ENCODE results near the gene ITPR1. TPM values are rescaled to one million over a fixed set of nuclear protein-coding genes. Genes with fewer than 3 reads are reported as not detected.

ITPR1 gene
- total RNA-seq, 1 experiment from 2014 or later = 11.3 TPM

DNA sequence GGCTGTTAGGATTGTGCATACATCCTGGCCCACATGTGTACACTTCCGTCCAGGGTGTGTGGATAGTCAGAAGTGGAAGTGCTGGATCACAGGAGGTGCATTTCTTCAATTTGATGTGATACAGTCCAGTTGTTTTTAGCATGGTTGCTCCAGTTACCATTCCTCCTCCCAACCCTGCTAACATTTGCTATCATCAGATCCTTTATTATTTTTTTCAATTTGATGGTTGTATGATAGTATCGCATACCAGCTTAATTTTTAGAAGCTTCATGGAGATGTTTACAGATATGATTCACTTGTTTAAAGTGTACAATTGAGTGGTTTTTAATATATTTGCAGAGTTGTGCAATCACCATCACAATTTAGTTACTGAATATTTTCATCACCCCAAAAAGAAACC, 202.7 kb downstream of the ITPR1 start:
- Histone ChIP-seq H2AFZ (no peak overlapping the region), H3K9me3 (ENCODE audit: insufficient read depth, low read depth) (no peaks in the 10 kb centered on the region; the same call in 1 of the 2 replicates), H4K20me1 (ENCODE audit: insufficient read depth) (no peaks in the 10 kb centered on the region), H3K9me2 (ENCODE audit: insufficient read depth) (no peaks in the 10 kb centered on the region), H3K27ac (no peak overlapping the region), H3K4me2 (no peak overlapping the region), H3F3A (ENCODE audit: insufficient read depth, low read depth) (no peaks in the 10 kb centered on the region), H3K27me3 (ENCODE audit: insufficient read depth, low read depth) (no peaks in the 10 kb centered on the region), H3K36me3 (ENCODE audit: low read depth) (no peaks in the 10 kb centered on the region), H3K79me2 (ENCODE audit: low read depth) (no peaks in the 10 kb centered on the region), H3K4me1 (replicated peaks; ENCODE audit: insufficient read depth) (no peaks in the 10 kb centered on the region), H3K4me3 (no peak overlapping the region)
- intact Hi-C loops (cut with micrococcal nuclease; ENCODE audit: unreplicated experiment) = no loop called here
- ChIA-PET CTCF (interaction anchor here (0.6 kb wide), 1 partner anchor 16 kb away, joined by 5 read pairs; no protein-coding TSS in a partner anchor), POLR2A (ENCODE audit: unreplicated experiment) (no interaction called here)
- no peak for TF ChIP-seq EZH2 (IDR thresholded peaks at IDR 0.05; ENCODE audit: low read depth)
- TF ChIP-seq, protein P1, sequence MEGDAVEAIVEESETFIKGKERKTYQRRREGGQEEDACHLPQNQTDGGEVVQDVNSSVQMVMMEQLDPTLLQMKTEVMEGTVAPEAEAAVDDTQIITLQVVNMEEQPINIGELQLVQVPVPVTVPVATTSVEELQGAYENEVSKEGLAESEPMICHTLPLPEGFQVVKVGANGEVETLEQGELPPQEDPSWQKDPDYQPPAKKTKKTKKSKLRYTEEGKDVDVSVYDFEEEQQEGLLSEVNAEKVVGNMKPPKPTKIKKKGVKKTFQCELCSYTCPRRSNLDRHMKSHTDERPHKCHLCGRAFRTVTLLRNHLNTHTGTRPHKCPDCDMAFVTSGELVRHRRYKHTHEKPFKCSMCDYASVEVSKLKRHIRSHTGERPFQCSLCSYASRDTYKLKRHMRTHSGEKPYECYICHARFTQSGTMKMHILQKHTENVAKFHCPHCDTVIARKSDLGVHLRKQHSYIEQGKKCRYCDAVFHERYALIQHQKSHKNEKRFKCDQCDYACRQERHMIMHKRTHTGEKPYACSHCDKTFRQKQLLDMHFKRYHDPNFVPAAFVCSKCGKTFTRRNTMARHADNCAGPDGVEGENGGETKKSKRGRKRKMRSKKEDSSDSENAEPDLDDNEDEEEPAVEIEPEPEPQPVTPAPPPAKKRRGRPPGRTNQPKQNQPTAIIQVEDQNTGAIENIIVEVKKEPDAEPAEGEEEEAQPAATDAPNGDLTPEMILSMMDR (conservative IDR thresholded peaks at IDR 0.05) = no peak
- DNase-seq = no peak
- no TSS peak for BruUV-seq (replicated peaks)

DNA sequence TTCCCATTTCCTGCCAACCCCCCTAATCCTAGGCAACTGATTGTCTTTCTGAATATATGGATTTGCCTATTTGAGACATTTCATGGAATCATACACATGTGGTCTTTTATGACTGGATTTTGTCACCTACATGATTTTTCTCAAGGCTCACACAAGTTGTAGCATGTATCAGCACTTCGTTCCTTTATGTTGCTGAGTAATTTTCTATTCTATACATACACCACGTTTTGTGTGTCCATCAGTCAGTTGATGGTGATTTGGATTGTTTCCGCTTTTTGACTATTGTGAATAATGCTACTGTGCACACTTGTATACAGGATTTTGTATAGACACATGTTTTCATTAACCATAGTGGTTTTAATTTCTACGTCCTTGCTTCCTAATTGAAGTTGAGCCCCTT, 203.1 kb downstream of the ITPR1 start:
- no TSS peak for BruUV-seq (replicated peaks)
- Histone ChIP-seq H3K79me2 (ENCODE audit: low read depth) (no peaks in the 10 kb centered on the region), H3K4me3 (no peak overlapping the region), H4K20me1 (ENCODE audit: insufficient read depth) (no peaks in the 10 kb centered on the region), H3F3A (ENCODE audit: insufficient read depth, low read depth) (no peaks in the 10 kb centered on the region), H3K9me2 (ENCODE audit: insufficient read depth) (no peaks in the 10 kb centered on the region), H3K4me2 (no peak overlapping the region), H3K36me3 (ENCODE audit: low read depth) (no peaks in the 10 kb centered on the region), H3K9me3 (ENCODE audit: insufficient read depth, low read depth) (no peaks in the 10 kb centered on the region), H3K27me3 (ENCODE audit: insufficient read depth, low read depth) (no peaks in the 10 kb centered on the region), H3K27ac (no peak overlapping the region), H3K4me1 (replicated peaks; ENCODE audit: insufficient read depth) (no peaks in the 10 kb centered on the region), H2AFZ (no peak overlapping the region)
- DNase-seq = no peak
- intact Hi-C loops (cut with micrococcal nuclease; ENCODE audit: unreplicated experiment) = no loop called here
- ChIA-PET CTCF (no interaction called here), POLR2A (ENCODE audit: unreplicated experiment) (no interaction called here)
- TF ChIP-seq EZH2 (IDR thresholded peaks at IDR 0.05; ENCODE audit: low read depth) = no peak
- TF ChIP-seq, protein P1 (conservative IDR thresholded peaks at IDR 0.05) = no peak

DNA sequence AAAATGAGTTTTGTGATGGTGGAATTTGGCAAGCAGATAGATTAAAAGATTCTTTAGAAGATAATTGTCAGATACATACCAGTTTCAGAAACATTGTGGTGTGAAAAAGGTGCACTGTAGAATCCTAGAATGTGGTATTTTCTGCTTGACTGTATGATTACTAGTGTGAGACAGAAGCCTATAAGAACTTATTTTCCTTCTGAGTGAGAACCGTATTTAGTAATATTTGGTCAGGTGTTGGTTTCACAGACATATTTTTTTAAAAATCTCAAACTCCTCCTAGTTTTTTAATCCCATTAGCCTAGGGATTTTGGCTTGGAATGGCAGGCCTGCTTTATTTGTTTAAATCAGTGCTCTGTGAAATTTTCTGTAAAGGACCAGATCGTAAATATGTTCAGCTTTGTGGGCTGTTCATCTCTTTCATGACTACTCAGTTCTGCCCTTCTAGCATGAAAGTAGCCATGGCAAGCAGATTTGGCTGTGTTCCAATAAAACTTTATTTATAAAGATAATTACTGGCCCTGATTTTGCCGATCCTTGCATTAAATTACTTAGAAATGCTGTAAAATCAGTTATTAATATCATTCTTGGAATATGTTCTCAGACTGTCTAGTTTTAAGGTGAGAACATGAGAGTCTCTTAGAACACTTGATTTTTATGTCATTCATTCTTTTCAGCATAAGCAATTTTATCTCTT, 205.1 kb downstream of the ITPR1 start:
- ChIA-PET POLR2A (ENCODE audit: unreplicated experiment) (no interaction called here), CTCF (no interaction called here)
- BruUV-seq (replicated peaks) = no TSS peak
- H3K27ac ChIP-seq = no peak overlapping the region
- H3K4me2 ChIP-seq = no peak overlapping the region
- intact Hi-C loops (cut with micrococcal nuclease; ENCODE audit: unreplicated experiment) = no loop called here
- TF ChIP-seq EZH2 (IDR thresholded peaks at IDR 0.05; ENCODE audit: low read depth) = no peak
- TF ChIP-seq, protein P1 (conservative IDR thresholded peaks at IDR 0.05) = no peak
- no peaks in the 10 kb centered on the region for H3K36me3 ChIP-seq (ENCODE audit: low read depth)
- no peak overlapping the region for H2AFZ ChIP-seq
- no peaks in the 10 kb centered on the region for H3K4me1 ChIP-seq (replicated peaks; ENCODE audit: insufficient read depth)
- no peak overlapping the region for H3K4me3 ChIP-seq
- no peaks in the 10 kb centered on the region for H3K27me3 ChIP-seq (ENCODE audit: insufficient read depth, low read depth)
- no peaks in the 10 kb centered on the region for H3K9me2 ChIP-seq (ENCODE audit: insufficient read depth)
- no peaks in the 10 kb centered on the region for H3K9me3 ChIP-seq (ENCODE audit: insufficient read depth, low read depth)
- no peak for DNase-seq
- H3K79me2 ChIP-seq (ENCODE audit: low read depth) = no peaks in the 10 kb centered on the region
- H3F3A ChIP-seq (ENCODE audit: insufficient read depth, low read depth) = no peaks in the 10 kb centered on the region
- H4K20me1 ChIP-seq (ENCODE audit: insufficient read depth) = no peaks in the 10 kb centered on the region

All from PC-9 (cell line).